Measurements from ENCODE around the gene PEX13. TPM values are rescaled to one million over a fixed set of nuclear protein-coding genes. Genes with fewer than 3 reads are reported as not detected.
"Not testable (repeated sequence)": the region's sequence is repeated elsewhere in the genome, so short reads cannot be mapped to it uniquely, and the experiment has no call there.

The PEX13 gene
- 21.6 and 25.9 TPM in 2 replicates for total RNA-seq (2012; rRNA removed)

- Histone ChIP-seq H3K36me3 (ENCODE audit: insufficient read depth, low read length) (peaks cover 11% of the 10 kb centered on the region), H3K9ac (ENCODE audit: low read depth, low read length) (peak within 1 kb of the TSS; percentile 90), H3K4me1 (ENCODE audit: control insufficient read depth, insufficient read depth, low read length) (peaks cover 8% of the 10 kb centered on the region), H3K27me3 (ENCODE audit: control insufficient read depth, insufficient read depth, low read length) (no peaks in the 10 kb centered on the region), H3K4me3 (ENCODE audit: low read length) (peak within 1 kb of the TSS; percentile 90), H3K9me3 (replicated peaks; ENCODE audit: low read length) (no peaks in the 10 kb centered on the region), H3K4me2 (ENCODE audit: low read length) (peak within 1 kb of the TSS; percentile 84)
Measured at GRCh38 chr2:61017556-61018317, at the start of gene PEX13, which contains the start of gene PUS10. TSS of gene PEX13 (plus strand) at chr2:61017720. CDS start at chr2:61017760, 40 bp downstream. TSS of gene PUS10 (minus strand) at chr2:61018255. CDS start at chr2:61011890, 6,365 bp downstream.

- Histone ChIP-seq H3K4me2 (ENCODE audit: low read length) (no peak overlapping the region), H3K36me3 (ENCODE audit: insufficient read depth, low read length) (no peaks in the 10 kb centered on the region), H3K4me3 (ENCODE audit: low read length) (no peak overlapping the region), H3K4me1 (ENCODE audit: control insufficient read depth, insufficient read depth, low read length) (no peaks in the 10 kb centered on the region), H3K27me3 (ENCODE audit: control insufficient read depth, insufficient read depth, low read length) (no peaks in the 10 kb centered on the region), H3K9ac (ENCODE audit: low read depth, low read length) (no peak overlapping the region), H3K9me3 (replicated peaks; ENCODE audit: low read length) (no peaks in the 10 kb centered on the region)
Measured at GRCh38 chr2:60972889-60973656, 44.4 kb upstream of the PEX13 start.

GRCh38 chr2:60973705-60974104 lies 43.8 kb upstream of the PEX13 start:
- H3K4me1 ChIP-seq (ENCODE audit: control insufficient read depth, insufficient read depth, low read length), result no peaks in the 10 kb centered on the region
- H3K4me2 ChIP-seq (ENCODE audit: low read length), result no peak overlapping the region
- no peak overlapping the region for H3K4me3 ChIP-seq (ENCODE audit: low read length)
- no peaks in the 10 kb centered on the region for H3K27me3 ChIP-seq (ENCODE audit: control insufficient read depth, insufficient read depth, low read length)
- no peaks in the 10 kb centered on the region for H3K9me3 ChIP-seq (replicated peaks; ENCODE audit: low read length)
- H3K9ac ChIP-seq (ENCODE audit: low read depth, low read length), result no peak overlapping the region
- no peaks in the 10 kb centered on the region for H3K36me3 ChIP-seq (ENCODE audit: insufficient read depth, low read length)

GRCh38 chr2:60974652-60975051 lies 42.9 kb upstream of the PEX13 start:
- no peak overlapping the region for H3K4me2 ChIP-seq (ENCODE audit: low read length)
- no peaks in the 10 kb centered on the region for H3K4me1 ChIP-seq (ENCODE audit: control insufficient read depth, insufficient read depth, low read length)
- no peaks in the 10 kb centered on the region for H3K27me3 ChIP-seq (ENCODE audit: control insufficient read depth, insufficient read depth, low read length)
- H3K36me3 ChIP-seq (ENCODE audit: insufficient read depth, low read length), result no peaks in the 10 kb centered on the region
- no peaks in the 10 kb centered on the region for H3K9me3 ChIP-seq (replicated peaks; ENCODE audit: low read length)
- H3K4me3 ChIP-seq (ENCODE audit: low read length), result no peak overlapping the region
- no peak overlapping the region for H3K9ac ChIP-seq (ENCODE audit: low read depth, low read length)

- H3K27me3 ChIP-seq (ENCODE audit: control insufficient read depth, insufficient read depth, low read length), result no peaks in the 10 kb centered on the region
- H3K4me2 ChIP-seq (ENCODE audit: low read length), result no peak overlapping the region
- no peak overlapping the region for H3K9ac ChIP-seq (ENCODE audit: low read depth, low read length)
- H3K9me3 ChIP-seq (replicated peaks; ENCODE audit: low read length), result no peaks in the 10 kb centered on the region
- no peaks in the 10 kb centered on the region for H3K36me3 ChIP-seq (ENCODE audit: insufficient read depth, low read length)
- no peaks in the 10 kb centered on the region for H3K4me1 ChIP-seq (ENCODE audit: control insufficient read depth, insufficient read depth, low read length)
- H3K4me3 ChIP-seq (ENCODE audit: low read length), result no peak overlapping the region
Measured at GRCh38 chr2:60976256-60976850, 41.2 kb upstream of the PEX13 start.

- Histone ChIP-seq H3K36me3 (ENCODE audit: insufficient read depth, low read length) (no peaks in the 10 kb centered on the region), H3K9ac (ENCODE audit: low read depth, low read length) (no peak overlapping the region), H3K4me1 (ENCODE audit: control insufficient read depth, insufficient read depth, low read length) (no peaks in the 10 kb centered on the region), H3K4me2 (ENCODE audit: low read length) (no peak overlapping the region), H3K27me3 (ENCODE audit: control insufficient read depth, insufficient read depth, low read length) (no peaks in the 10 kb centered on the region), H3K9me3 (replicated peaks; ENCODE audit: low read length) (no peaks in the 10 kb centered on the region), H3K4me3 (ENCODE audit: low read length) (no peak overlapping the region)
Measured at GRCh38 chr2:60976875-60977561, 40.5 kb upstream of the PEX13 start.

- Histone ChIP-seq H3K36me3 (ENCODE audit: insufficient read depth, low read length) (no peaks in the 10 kb centered on the region), H3K9me3 (replicated peaks; ENCODE audit: low read length) (no peaks in the 10 kb centered on the region), H3K4me2 (ENCODE audit: low read length) (no peak overlapping the region), H3K27me3 (ENCODE audit: control insufficient read depth, insufficient read depth, low read length) (no peaks in the 10 kb centered on the region), H3K9ac (ENCODE audit: low read depth, low read length) (no peak overlapping the region), H3K4me3 (ENCODE audit: low read length) (no peak overlapping the region), H3K4me1 (ENCODE audit: control insufficient read depth, insufficient read depth, low read length) (no peaks in the 10 kb centered on the region)
Measured at GRCh38 chr2:60977562-60977895, 40.0 kb upstream of the PEX13 start.

GRCh38 chr2:60979231-60979630 lies 38.3 kb upstream of the PEX13 start:
- Histone ChIP-seq H3K4me3 (ENCODE audit: low read length) (no peak overlapping the region), H3K9ac (ENCODE audit: low read depth, low read length) (no peak overlapping the region), H3K9me3 (replicated peaks; ENCODE audit: low read length) (no peaks in the 10 kb centered on the region), H3K4me1 (ENCODE audit: control insufficient read depth, insufficient read depth, low read length) (no peaks in the 10 kb centered on the region), H3K4me2 (ENCODE audit: low read length) (no peak overlapping the region), H3K36me3 (ENCODE audit: insufficient read depth, low read length) (no peaks in the 10 kb centered on the region), H3K27me3 (ENCODE audit: control insufficient read depth, insufficient read depth, low read length) (no peaks in the 10 kb centered on the region)

- Histone ChIP-seq H3K9me3 (replicated peaks; ENCODE audit: low read length) (no peaks in the 10 kb centered on the region), H3K27me3 (ENCODE audit: control insufficient read depth, insufficient read depth, low read length) (no peaks in the 10 kb centered on the region), H3K4me2 (ENCODE audit: low read length) (no peak overlapping the region), H3K9ac (ENCODE audit: low read depth, low read length) (no peak overlapping the region), H3K4me3 (ENCODE audit: low read length) (no peak overlapping the region), H3K4me1 (ENCODE audit: control insufficient read depth, insufficient read depth, low read length) (no peaks in the 10 kb centered on the region), H3K36me3 (ENCODE audit: insufficient read depth, low read length) (no peaks in the 10 kb centered on the region)
Measured at GRCh38 chr2:60980071-60980815, 37.3 kb upstream of the PEX13 start.

GRCh38 chr2:60982066-60982465 lies 35.5 kb upstream of the PEX13 start:
- not testable (repeated sequence) for H3K4me3 ChIP-seq (ENCODE audit: low read length); H3K4me2 ChIP-seq (ENCODE audit: low read length); H3K4me1 ChIP-seq (ENCODE audit: control insufficient read depth, insufficient read depth, low read length); H3K9me3 ChIP-seq (replicated peaks; ENCODE audit: low read length); H3K27me3 ChIP-seq (ENCODE audit: control insufficient read depth, insufficient read depth, low read length); H3K9ac ChIP-seq (ENCODE audit: low read depth, low read length); H3K36me3 ChIP-seq (ENCODE audit: insufficient read depth, low read length)

GRCh38 chr2:60984720-60985119 lies 32.8 kb upstream of the PEX13 start:
- no peaks in the 10 kb centered on the region for H3K36me3 ChIP-seq (ENCODE audit: insufficient read depth, low read length)
- H3K4me1 ChIP-seq (ENCODE audit: control insufficient read depth, insufficient read depth, low read length), result no peaks in the 10 kb centered on the region
- H3K9me3 ChIP-seq (replicated peaks; ENCODE audit: low read length), result no peaks in the 10 kb centered on the region
- no peaks in the 10 kb centered on the region for H3K27me3 ChIP-seq (ENCODE audit: control insufficient read depth, insufficient read depth, low read length)
- no peak overlapping the region for H3K4me2 ChIP-seq (ENCODE audit: low read length)
- no peak overlapping the region for H3K9ac ChIP-seq (ENCODE audit: low read depth, low read length)
- H3K4me3 ChIP-seq (ENCODE audit: low read length), result no peak overlapping the region

All from skeletal muscle satellite cell (primary cell).